H1 (cell line): Measurements from ENCODE around the gene VOPP1. TPM values are rescaled to one million over a fixed set of nuclear protein-coding genes. Genes with fewer than 3 reads are reported as not detected.

ENCODE experiments used
- CTCF ChIA-PET: fragments of 300-600 bp; sonication (Branson Sonifier 250); formaldehyde crosslinking; loops from one replicate; lab custom pipeline; 2021; ENCODE audit not compliant: partially characterized antibody; lab: Charles Lee
- POLR2A ChIA-PET: fragments of 300-600 bp; sonication (Branson Sonifier 250); formaldehyde crosslinking; loops from one replicate; lab custom pipeline; 2021; ENCODE audit warnings: inconsistent platforms; ENCODE audit not compliant: partially characterized antibody; lab: Charles Lee
- DNase-seq, 2 experiments: peaks; one replicate each; pipeline versions ENCODE4 v3.0.0 to v3.0.0-alpha.2; 2010 to 2022; ENCODE audit warnings: low spot score in 2 of 2, low read depth in 1 of 2, mixed read lengths in 1 of 2
- FAIRE-seq: peaks from 2 replicates; lab custom pipeline; 2011; peaks lifted over from hg19 to GRCh38; lab: Jason Lieb, UNC
- H2AFZ ChIP-seq: 2 replicates; pipeline ENCODE4 v1.8.1; 2012; ENCODE audit warnings: low read length, inconsistent platforms
- H2AK5ac ChIP-seq: 2 replicates; pipeline ENCODE4 v1.6.1; 2013; ENCODE audit warnings: low read depth, low read length
- H2BK120ac ChIP-seq: replicated peaks from 2 replicates; pipeline ENCODE3; 2013; ENCODE audit warnings: low read depth, low read length, inconsistent platforms
- H2BK12ac ChIP-seq: 2 replicates; pipeline ENCODE4 v1.6.1; 2013; ENCODE audit warnings: low read depth, low read length
- H2BK15ac ChIP-seq: 2 replicates; pipeline ENCODE4 v1.6.1; 2013; ENCODE audit warnings: low read length
- H2BK20ac ChIP-seq: 2 replicates; pipeline ENCODE4 v1.6.1; 2013; ENCODE audit warnings: low read length
- H2BK5ac ChIP-seq: 2 replicates; pipeline ENCODE4 v1.6.1; 2013; ENCODE audit warnings: low read depth, low read length
- H3K14ac ChIP-seq: 2 replicates; pipeline ENCODE4 v1.6.1; 2013; ENCODE audit warnings: inconsistent platforms; ENCODE audit not compliant: insufficient read length
- H3K18ac ChIP-seq: 2 replicates; pipeline ENCODE4 v1.6.1; 2013; ENCODE audit warnings: low read length; ENCODE audit errors: extremely low read depth
- H3K23ac ChIP-seq: 2 replicates; pipeline ENCODE4 v1.6.1; 2013; ENCODE audit warnings: inconsistent platforms; ENCODE audit not compliant: insufficient read length
- H3K23me2 ChIP-seq: 2 replicates; pipeline ENCODE4 v1.6.1; 2013; ENCODE audit warnings: low read depth, low read length
- H3K27ac ChIP-seq: 2 replicates; pipeline ENCODE4 v1.6.1; 2011; ENCODE audit warnings: low read depth, low read length, inconsistent platforms
- H3K27me3 ChIP-seq, 4 experiments: replicated peaks in 1 of 4; 1 replicate in 1 of 4; 2 replicates in 3 of 4; pipeline versions ENCODE4 v1.6.1 to v1.8.1; 2011 to 2013; ENCODE audit warnings: low read length in 3 of 4, mild to moderate bottlenecking in 3 of 4, inconsistent platforms in 2 of 4, mixed read lengths in 2 of 4, moderate library complexity in 1 of 4; ENCODE audit not compliant: control insufficient read depth in 3 of 4, insufficient read depth in 3 of 4; ENCODE audit errors: extremely low read depth in 1 of 4
- H3K36me3 ChIP-seq, 4 experiments: 2 replicates each; pipeline versions ENCODE4 v1.6.1 to v1.8.1; 2011 to 2013; ENCODE audit warnings: mild to moderate bottlenecking in 4 of 4, low read length in 3 of 4, moderate library complexity in 2 of 4, control low read depth in 1 of 4, inconsistent platforms in 1 of 4; ENCODE audit not compliant: insufficient read depth in 4 of 4, control insufficient read depth in 2 of 4
- H3K4ac ChIP-seq: replicated peaks from 2 replicates; pipeline ENCODE3; 2013; ENCODE audit warnings: low read length, low read depth, mixed read lengths, inconsistent platforms; ENCODE audit not compliant: insufficient read length
- H3K4me1 ChIP-seq, 4 experiments: replicated peaks in 1 of 4; 1 replicate in 1 of 4; 2 replicates in 3 of 4; pipeline versions ENCODE4 v1.6.1 to v1.8.1; 2011 to 2013; ENCODE audit warnings: low read length in 3 of 4, inconsistent platforms in 2 of 4, mixed read lengths in 1 of 4; ENCODE audit not compliant: insufficient read depth in 4 of 4, control insufficient read depth in 3 of 4
- H3K4me2 ChIP-seq, 2 experiments: 2 replicates each; pipeline versions ENCODE4 v1.6.1 to v1.8.1; 2011 to 2013; ENCODE audit warnings: low read depth in 2 of 2, low read length in 2 of 2, control low read depth in 1 of 2, inconsistent platforms in 1 of 2, mild to moderate bottlenecking in 1 of 2; ENCODE audit not compliant: insufficient read depth in 1 of 2
- H3K4me3 ChIP-seq, 4 experiments: fragments of 200-600, 300-600 bp in 1 of 4; sonication (generic), shearing (Covaris generic), sonication (Bioruptor Twin) in 1 of 4; 2 replicates each; pipeline versions ENCODE4 v1.5.1 to v1.8.1; 2011 to 2016; ENCODE audit warnings: low read length in 4 of 4, low read depth in 3 of 4, control low read depth in 2 of 4, inconsistent platforms in 2 of 4, mild to moderate bottlenecking in 2 of 4, mixed read lengths in 1 of 4, moderate library complexity in 1 of 4; ENCODE audit not compliant: insufficient read depth in 2 of 4; ENCODE audit errors: extremely low read depth in 1 of 4
- H3K56ac ChIP-seq: replicated peaks from 2 replicates; pipeline ENCODE3; 2013; ENCODE audit warnings: low read depth, mild to moderate bottlenecking, mixed read lengths, low read length, inconsistent platforms; ENCODE audit not compliant: insufficient read length
- H3K79me1 ChIP-seq: 2 replicates; pipeline ENCODE4 v1.6.1; 2013; ENCODE audit warnings: low read depth, low read length, control low read depth
- H3K79me2 ChIP-seq, 2 experiments: 2 replicates each; pipeline versions ENCODE4 v1.6.1 to v1.8.1; 2012 to 2013; ENCODE audit warnings: low read length in 2 of 2, mild to moderate bottlenecking in 2 of 2, inconsistent platforms in 1 of 2; ENCODE audit not compliant: insufficient read depth in 2 of 2, control insufficient read depth in 1 of 2
- H3K9ac ChIP-seq, 4 experiments: replicated peaks in 1 of 4; 1 replicate in 1 of 4; 2 replicates in 3 of 4; pipeline versions ENCODE4 v1.6.1 to v1.8.1; 2011 to 2013; ENCODE audit warnings: low read depth in 3 of 4, low read length in 3 of 4, control low read depth in 2 of 4, mild to moderate bottlenecking in 2 of 4, moderate library complexity in 2 of 4, inconsistent platforms in 1 of 4; ENCODE audit errors: extremely low read depth in 1 of 4
- H3K9me3 ChIP-seq, 2 experiments: 2 replicates each; pipeline versions ENCODE4 v1.6.1 to v1.8.1; 2012 to 2013; ENCODE audit warnings: mild to moderate bottlenecking in 2 of 2, moderate library complexity in 2 of 2, control low read depth in 1 of 2, inconsistent platforms in 1 of 2, low read depth in 1 of 2, low read length in 1 of 2, mixed read lengths in 1 of 2; ENCODE audit not compliant: insufficient read depth in 2 of 2
- H4K20me1 ChIP-seq, 2 experiments: replicated peaks in 1 of 2; 2 replicates each; pipeline versions ENCODE3 to v1.8.1; 2011 to 2013; ENCODE audit warnings: inconsistent platforms in 2 of 2, low read length in 2 of 2, mild to moderate bottlenecking in 1 of 2; ENCODE audit not compliant: insufficient read depth in 2 of 2, control insufficient read depth in 1 of 2
- H4K5ac ChIP-seq: 2 replicates; pipeline ENCODE4 v1.6.1; 2013; ENCODE audit warnings: low read length, low read depth, mixed read lengths, inconsistent platforms; ENCODE audit not compliant: insufficient read length
- H4K8ac ChIP-seq: 2 replicates; pipeline ENCODE4 v1.8.0; 2013; ENCODE audit warnings: mild to moderate bottlenecking, moderate library complexity, low read length, inconsistent platforms; ENCODE audit not compliant: insufficient read depth; ENCODE audit errors: extremely low read depth
- H4K91ac ChIP-seq: replicated peaks from 2 replicates; pipeline ENCODE3; 2013; ENCODE audit warnings: low read length, mixed read lengths, inconsistent platforms; ENCODE audit not compliant: insufficient read length
- ASH2L ChIP-seq: fragments of 200-600, 300-600 bp; sonication (generic); IDR thresholded peaks from one replicate; pipeline ENCODE4 v1.7.1; 2017; ENCODE audit warnings: low read length
- ATF3 ChIP-seq: IDR thresholded peaks from 2 replicates; pipeline ENCODE4 v1.6.1; 2011; ENCODE audit warnings: low read depth, mild to moderate bottlenecking, low read length; ENCODE audit not compliant: insufficient read depth
- BRCA1 ChIP-seq: IDR thresholded peaks from 2 replicates; pipeline ENCODE4 v1.6.1; 2012; ENCODE audit warnings: low read depth, low read length, improper control_type of control experiment
- GABPA ChIP-seq: IDR thresholded peaks from 2 replicates; pipeline ENCODE4 v1.6.1; 2011; ENCODE audit warnings: mild to moderate bottlenecking, low read length, moderate library complexity, borderline replicate concordance; ENCODE audit not compliant: insufficient read depth
- HDAC2 ChIP-seq, 2 experiments: fragments of 300-600 bp in 1 of 2; sonication (generic) in 1 of 2; IDR thresholded peaks; 2 replicates each; pipeline ENCODE4 v1.6.1; 2011 to 2012; ENCODE audit warnings: low read depth in 2 of 2, low read length in 2 of 2, mild to moderate bottlenecking in 2 of 2, moderate library complexity in 2 of 2, borderline replicate concordance in 1 of 2, inconsistent platforms in 1 of 2
- NRF1 ChIP-seq: IDR thresholded peaks from 2 replicates; pipeline ENCODE4 v1.6.1; 2011; ENCODE audit warnings: mild to moderate bottlenecking, low read depth, low read length, improper control_type of control experiment
- POU5F1 ChIP-seq: IDR thresholded peaks from 2 replicates; pipeline ENCODE4 v1.6.1; 2011; ENCODE audit warnings: low read depth, mild to moderate bottlenecking, low read length, moderate library complexity
- RBBP5 ChIP-seq: IDR thresholded peaks from 2 replicates; pipeline ENCODE4 v1.7.1; 2012; ENCODE audit warnings: low read depth, mild to moderate bottlenecking, inconsistent platforms, low read length, moderate library complexity, borderline replicate concordance
- SIN3A ChIP-seq, 2 experiments: IDR thresholded peaks in 1 of 2; conservative IDR thresholded peaks in 1 of 2; 2 replicates each; pipeline ENCODE4 v1.6.1; 2011 to 2012; ENCODE audit warnings: low read length in 2 of 2, improper control_type of control experiment in 1 of 2, low read depth in 1 of 2, mild to moderate bottlenecking in 1 of 2
- SP1 ChIP-seq: IDR thresholded peaks from 2 replicates; pipeline ENCODE4 v1.6.1; 2011; ENCODE audit warnings: low read depth, low read length
- SP4 ChIP-seq: IDR thresholded peaks from 2 replicates; pipeline ENCODE4 v1.6.1; 2012; ENCODE audit warnings: low read length, inconsistent platforms
- WGBS, 2 experiments: shearing (Covaris generic) in 1 of 2; methylation state at CpG; one replicate each; pipeline versions ENCODE4 v1.1.6 to v1.1.7; 2013 to 2015; ENCODE audit warnings: low lambda C conversion rate in 2 of 2, mixed read lengths in 2 of 2, inconsistent platforms in 1 of 2, low coverage in 1 of 2, missing lambda C conversion rate in 1 of 2; ENCODE audit not compliant: insufficient replicate concordance in 2 of 2, insufficient coverage in 1 of 2, insufficient read length in 1 of 2; ENCODE audit errors: extremely low coverage in 1 of 2, missing lambda C conversion rate in 1 of 2; 5-methylcytosine and 5-hydroxymethylcytosine counted together
- polyA plus RNA-seq, 7 experiments: library from polyadenylated mRNA; depleted of rRNA in 3 of 7; stranded (reverse) in 5 of 7; unstranded in 2 of 7; fragments of >200 nt in 5 of 7; fragments of 200-250 nt in 2 of 7; gene quantifications; 1 replicate in 5 of 7; 2 replicates in 1 of 7; 4 replicates in 1 of 7; pipeline versions ENCODE4 v1.2.1 to v1.2.3, GENCODE V29; 2011 to 2013; ENCODE audit warnings: missing spikeins in 2 of 7, mixed read lengths in 2 of 7
- total RNA-seq: library from RNA; stranded (reverse); fragmentation: NEBNext Ultra II Directional; extraction: Animal tissue kit (Norgen Biotek cat#: 25700); gene quantifications from 2 replicates; pipeline ENCODE4 v1.2.1, GENCODE V29; 2021
- TF ChIP-seq, protein P1 (sequence below): IDR thresholded peaks from 2 replicates; pipeline ENCODE4 v1.6.1; 2012; ENCODE audit warnings: inconsistent platforms

Gene VOPP1
- total and polyA plus RNA-seq, 2 of the 8 experiments (the other 6 are each of a cell fraction or from before 2014, with no cell fraction given): 44.7 to 83.0 TPM

DNA sequence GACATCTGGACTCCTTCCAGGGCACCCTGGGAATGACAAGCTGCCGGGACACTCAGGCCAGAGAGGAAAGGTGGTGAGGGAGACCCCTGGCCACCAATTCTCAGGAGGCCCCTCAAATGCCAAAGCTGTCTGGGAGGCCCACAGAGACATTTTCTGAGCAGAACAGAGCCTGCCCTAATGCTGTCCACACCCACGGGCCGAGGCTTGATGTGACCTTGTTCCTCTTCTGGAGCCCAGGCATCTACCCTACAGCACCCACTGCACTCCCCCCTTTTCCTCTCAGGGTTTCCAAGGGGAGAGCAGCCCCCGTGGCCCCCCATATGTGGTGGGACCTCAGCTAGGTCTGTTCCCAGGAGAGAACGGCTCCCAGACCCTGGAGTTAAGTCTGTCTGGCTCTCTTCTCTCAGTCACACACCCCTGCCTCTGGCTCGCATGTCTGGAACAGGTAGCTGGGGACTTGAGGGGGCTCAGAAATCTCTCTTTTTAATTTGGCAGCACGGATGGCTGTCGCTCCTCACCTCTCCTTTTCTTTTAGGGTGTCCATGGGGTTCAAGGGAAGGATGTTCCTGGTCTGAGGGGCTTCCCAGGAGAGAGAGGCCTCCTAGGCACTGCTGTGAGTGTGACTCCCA lies 16.8 kb upstream of the VOPP1 start:
- Histone ChIP-seq H3K4me1 (no peaks in the 10 kb centered on the region), H3K56ac (no peak overlapping the region), H3K27me3 (no peaks in the 10 kb centered on the region), H3K14ac (no peak overlapping the region), H3K79me1 (no peaks in the 10 kb centered on the region), H2BK12ac (no peak overlapping the region), H3K4ac (no peak overlapping the region), H3K4me3 (no peak overlapping the region), H4K91ac (no peak overlapping the region), H3K18ac (no peak overlapping the region), H2BK120ac (no peak overlapping the region), H4K5ac (no peak overlapping the region), H3K9ac (no peak overlapping the region), H3K36me3 (no peaks in the 10 kb centered on the region), H4K20me1 (peaks cover 0 to 2% of the 10 kb centered on the region in 2 experiments), H3K23me2 (no peaks in the 10 kb centered on the region), H4K8ac (no peak overlapping the region; the same call in 1 of the 2 replicates), H2AFZ (no peak overlapping the region), H2BK5ac (no peak overlapping the region), H2BK20ac (no peak overlapping the region), H3K9me3 (no peaks in the 10 kb centered on the region), H2AK5ac (no peak overlapping the region), H3K4me2 (no peak overlapping the region), H3K23ac (no peak overlapping the region), H2BK15ac (no peak overlapping the region), H3K79me2 (no peaks in the 10 kb centered on the region), H3K27ac (no peak overlapping the region)
- ChIA-PET POLR2A (no interaction called here), CTCF (interaction anchor here (0.7 to 1.3 kb wide), 3 partner anchors 9 to 153 kb away, joined by 3 to 8 read pairs (median 3); no protein-coding TSS in a partner anchor)
- no peak for FAIRE-seq
- WGBS, 2 experiments: 82% methylated on average over 8 of the region's 8 CpGs; no CpG with 5 or more reads in 1 of the 2 experiments
- no peak for DNase-seq
- TF ChIP-seq POU5F1 (no peak), SP4 (no peak), ASH2L (no peak), GABPA (no peak), HDAC2 (IDR thresholded peaks at IDR 0.05; ENCODE audit: borderline replicate concordance in 1 of 2, low read depth in 2 of 2, low read length in 2 of 2) (no peak), SIN3A (conservative IDR thresholded peaks at IDR 0.05 in 1 of 2, IDR thresholded peaks at IDR 0.05 in 1 of 2; ENCODE audit: low read depth in 1 of 2, low read length in 2 of 2) (no peak), ATF3 (no peak), SP1 (no peak), RBBP5 (no peak), NRF1 (no peak), BRCA1 (no peak)
- TF ChIP-seq, protein P1, sequence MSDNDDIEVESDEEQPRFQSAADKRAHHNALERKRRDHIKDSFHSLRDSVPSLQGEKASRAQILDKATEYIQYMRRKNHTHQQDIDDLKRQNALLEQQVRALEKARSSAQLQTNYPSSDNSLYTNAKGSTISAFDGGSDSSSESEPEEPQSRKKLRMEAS: no peak
